ENCODE measurements around the gene RFWD3.

RFWD3 gene

DNA sequence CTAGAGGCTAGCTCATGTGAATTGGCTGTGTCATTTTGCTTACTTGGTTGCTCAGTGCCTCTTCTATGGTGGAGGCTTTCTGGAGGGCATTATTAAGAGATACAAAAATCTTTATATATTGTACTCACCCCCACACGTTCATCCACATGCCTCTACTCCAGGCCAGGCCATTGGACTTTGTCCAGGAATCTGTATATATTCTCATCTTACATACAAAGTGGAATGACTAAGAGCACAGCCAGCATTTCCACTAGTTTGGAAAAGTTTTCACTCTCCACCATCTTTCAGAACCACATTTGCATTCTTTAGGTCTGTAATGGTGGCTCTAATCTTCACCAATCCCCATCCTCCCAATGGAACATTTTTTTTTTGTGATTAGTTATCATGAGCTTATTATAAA, 55.0 kb downstream of the RFWD3 start:
- Histone ChIP-seq H3K36me3 (replicated peaks; ENCODE audit: insufficient read depth, low read length) (no peaks in the 10 kb centered on the region), H3K4me3 (ENCODE audit: low read length) (no peak overlapping the region), H3K4me2 (ENCODE audit: low read depth, low read length) (no peak overlapping the region), H2AFZ (ENCODE audit: low read length) (no peak overlapping the region), H3K4me1 (ENCODE audit: low read length) (no peaks in the 10 kb centered on the region), H3F3A (ENCODE audit: insufficient read depth, low read length) (no peaks in the 10 kb centered on the region), H3K27ac (ENCODE audit: low read length) (no peak overlapping the region), H3K9me3 (replicated peaks; ENCODE audit: insufficient read depth, low read length) (no peaks in the 10 kb centered on the region), H3K9me2 (replicated peaks; ENCODE audit: insufficient read depth, low read length) (no peaks in the 10 kb centered on the region), H3K79me2 (ENCODE audit: low read length) (peaks cover under 1% of the 10 kb centered on the region; the same call in 1 of the 2 replicates), H3K27me3 (replicated peaks; ENCODE audit: insufficient read depth, low read length) (no peaks in the 10 kb centered on the region), H4K20me1 (ENCODE audit: insufficient read depth, low read length) (no peaks in the 10 kb centered on the region), H3K9ac (ENCODE audit: low read length) (no peak overlapping the region)
- DNase-seq = no peak
- TF ChIP-seq CTCF (IDR thresholded peaks at IDR 0.05; ENCODE audit: low read length) (no peak), EZH2phosphoT487 (IDR thresholded peaks at IDR 0.05; ENCODE audit: low read length) (no peak), EZH2 (optimal IDR thresholded peaks at IDR 0.05; ENCODE audit: low read depth, low read length) (no peak)

DNA sequence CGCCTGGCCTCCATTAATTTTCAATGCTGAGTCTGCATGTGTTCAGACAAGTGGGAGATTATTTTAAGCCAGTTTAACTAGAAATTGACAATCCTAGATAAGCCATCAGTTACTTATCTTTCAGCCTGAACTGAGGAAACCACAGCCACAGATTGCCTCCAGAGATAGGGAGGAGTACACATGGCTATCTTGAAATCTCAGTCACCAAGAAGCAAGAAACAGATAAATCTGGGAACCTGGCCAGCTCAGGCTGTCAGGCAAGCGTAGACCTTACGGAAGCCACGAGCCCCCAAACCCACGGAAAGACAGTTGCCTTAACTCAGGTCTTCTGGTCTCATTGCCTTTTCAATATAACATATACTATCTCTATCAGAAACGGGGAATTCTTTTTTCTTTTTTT, 57.7 kb downstream of the RFWD3 start:
- Histone ChIP-seq H3K36me3 (replicated peaks; ENCODE audit: insufficient read depth, low read length) (no peaks in the 10 kb centered on the region), H3F3A (ENCODE audit: insufficient read depth, low read length) (no peaks in the 10 kb centered on the region), H3K9me2 (replicated peaks; ENCODE audit: insufficient read depth, low read length) (no peaks in the 10 kb centered on the region), H3K9ac (ENCODE audit: low read length) (no peak overlapping the region), H3K27me3 (replicated peaks; ENCODE audit: insufficient read depth, low read length) (no peaks in the 10 kb centered on the region), H2AFZ (ENCODE audit: low read length) (no peak overlapping the region), H3K9me3 (replicated peaks; ENCODE audit: insufficient read depth, low read length) (no peaks in the 10 kb centered on the region), H3K79me2 (ENCODE audit: low read length) (peaks cover 28% of the 10 kb centered on the region), H3K4me1 (ENCODE audit: low read length) (no peaks in the 10 kb centered on the region), H4K20me1 (ENCODE audit: insufficient read depth, low read length) (no peaks in the 10 kb centered on the region), H3K27ac (ENCODE audit: low read length) (no peak overlapping the region), H3K4me3 (ENCODE audit: low read length) (no peak overlapping the region), H3K4me2 (ENCODE audit: low read depth, low read length) (no peak overlapping the region)
- TF ChIP-seq CTCF (IDR thresholded peaks at IDR 0.05; ENCODE audit: low read length) = no peak
- TF ChIP-seq EZH2phosphoT487 (IDR thresholded peaks at IDR 0.05; ENCODE audit: low read length) = no peak
- TF ChIP-seq EZH2 (optimal IDR thresholded peaks at IDR 0.05; ENCODE audit: low read depth, low read length) = no peak
- DNase-seq = no peak

GRCh38 chr16:74608381-74608780, 58.3 kb downstream of the RFWD3 start:
- no peaks in the 10 kb centered on the region for H4K20me1 ChIP-seq (ENCODE audit: insufficient read depth, low read length)
- no peaks in the 10 kb centered on the region for H3K4me1 ChIP-seq (ENCODE audit: low read length)
- H3K27me3 ChIP-seq (replicated peaks; ENCODE audit: insufficient read depth, low read length) = no peaks in the 10 kb centered on the region
- no peaks in the 10 kb centered on the region for H3K36me3 ChIP-seq (replicated peaks; ENCODE audit: insufficient read depth, low read length)
- no peak overlapping the region for H3K4me2 ChIP-seq (ENCODE audit: low read depth, low read length)
- H3K9me2 ChIP-seq (replicated peaks; ENCODE audit: insufficient read depth, low read length) = no peaks in the 10 kb centered on the region
- H3K4me3 ChIP-seq (ENCODE audit: low read length) = no peak overlapping the region
- H3K79me2 ChIP-seq (ENCODE audit: low read length) = peaks cover 34% of the 10 kb centered on the region
- H2AFZ ChIP-seq (ENCODE audit: low read length) = no peak overlapping the region
- H3K9me3 ChIP-seq (replicated peaks; ENCODE audit: insufficient read depth, low read length) = no peaks in the 10 kb centered on the region
- H3F3A ChIP-seq (ENCODE audit: insufficient read depth, low read length) = no peaks in the 10 kb centered on the region
- no peak overlapping the region for H3K27ac ChIP-seq (ENCODE audit: low read length)
- no peak overlapping the region for H3K9ac ChIP-seq (ENCODE audit: low read length)
- no peak for TF ChIP-seq CTCF (IDR thresholded peaks at IDR 0.05; ENCODE audit: low read length)
- TF ChIP-seq EZH2 (optimal IDR thresholded peaks at IDR 0.05; ENCODE audit: low read depth, low read length) = no peak
- TF ChIP-seq EZH2phosphoT487 (IDR thresholded peaks at IDR 0.05; ENCODE audit: low read length) = no peak
- DNase-seq = no peak
